HG02588 (cell line): ENCODE results near the gene NUP160.
"Not testable (repeated sequence)": the region's sequence is repeated elsewhere in the genome, so short reads cannot be mapped to it uniquely, and the experiment has no call there.

Experiments
- ATAC-seq: cut with Tn5 transposase; IDR thresholded peaks from one replicate; pipeline ENCODE4 v1.9.1; 2021; ENCODE audit warnings: mild to moderate bottlenecking, moderate library complexity; ENCODE audit not compliant: unreplicated experiment

NUP160 gene

GRCh38 chr11:47847892-47848699 lies at the start of gene NUP160:
Gene NUP160 (minus strand): TSS chr11:47848350. CDS start chr11:47848318, 32 bp downstream.
- peak; percentile 80 for ATAC-seq

GRCh38 chr11:47896199-47896598 lies 48.0 kb upstream of the NUP160 start:
- ATAC-seq = no peak

- no peak for ATAC-seq
Observed at GRCh38 chr11:47895035-47895434, 46.9 kb upstream of the NUP160 start.

- ATAC-seq = not testable (repeated sequence)
Observed at GRCh38 chr11:47892546-47893276, 44.6 kb upstream of the NUP160 start.

GRCh38 chr11:47891886-47892285 lies 43.7 kb upstream of the NUP160 start:
- no peak for ATAC-seq

- ATAC-seq = no peak
Observed at GRCh38 chr11:47889714-47890441, 41.7 kb upstream of the NUP160 start.

GRCh38 chr11:47887910-47888569 lies 39.9 kb upstream of the NUP160 start:
- no peak for ATAC-seq

GRCh38 chr11:47886096-47886495 lies 37.9 kb upstream of the NUP160 start:
- no peak for ATAC-seq

- not testable (repeated sequence) for ATAC-seq
Observed at GRCh38 chr11:47882437-47882836, 34.3 kb upstream of the NUP160 start.

- no peak for ATAC-seq
Observed at GRCh38 chr11:47881145-47881544, 33.0 kb upstream of the NUP160 start.

GRCh38 chr11:47879259-47880158 lies 31.4 kb upstream of the NUP160 start:
- ATAC-seq = no peak

GRCh38 chr11:47875858-47876257 lies 27.7 kb upstream of the NUP160 start:
- not testable (repeated sequence) for ATAC-seq

GRCh38 chr11:47870404-47870803 lies 22.3 kb upstream of the NUP160 start:
- no peak for ATAC-seq

- no peak for ATAC-seq
Observed at GRCh38 chr11:47869544-47870393, 21.6 kb upstream of the NUP160 start.

GRCh38 chr11:47867823-47868222 lies 19.7 kb upstream of the NUP160 start:
- no peak for ATAC-seq

GRCh38 chr11:47866892-47867291 lies 18.7 kb upstream of the NUP160 start:
- not testable (repeated sequence) for ATAC-seq

- no peak for ATAC-seq
Observed at GRCh38 chr11:47864901-47865300, 16.8 kb upstream of the NUP160 start.

GRCh38 chr11:47863898-47864430 lies 15.8 kb upstream of the NUP160 start:
- ATAC-seq = no peak
